GM12801 (cell line): ENCODE measurements around the gene NAV2.

Experiments used
- TF ChIP-seq, protein P1 (sequence below): IDR thresholded peaks from one replicate; pipeline ENCODE4 v1.5.1; 2011; ENCODE audit warnings: control low read depth; ENCODE audit not compliant: insufficient read length; ENCODE audit errors: extremely low read depth

Gene NAV2

DNA sequence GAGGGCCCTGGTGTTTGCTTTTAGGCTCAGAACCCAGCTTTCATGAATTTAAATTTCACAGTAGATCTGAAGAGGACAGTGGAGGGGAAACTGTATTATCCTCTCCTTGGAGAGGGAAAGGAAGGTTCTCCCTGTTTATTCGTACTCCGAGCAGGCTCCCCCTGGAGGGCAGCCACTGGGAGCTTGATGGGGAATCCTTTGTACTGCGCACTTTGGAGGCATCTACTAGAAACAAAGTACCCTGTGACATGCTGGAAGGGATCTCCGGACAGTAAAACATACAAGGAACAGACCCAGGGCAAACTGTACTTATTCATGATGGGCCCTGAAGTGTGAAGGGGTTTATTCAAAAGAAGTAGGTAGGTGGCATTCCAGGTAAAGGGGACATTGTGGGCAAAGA lies 27.2 kb downstream of the NAV2 start:
- TF ChIP-seq, protein P1, sequence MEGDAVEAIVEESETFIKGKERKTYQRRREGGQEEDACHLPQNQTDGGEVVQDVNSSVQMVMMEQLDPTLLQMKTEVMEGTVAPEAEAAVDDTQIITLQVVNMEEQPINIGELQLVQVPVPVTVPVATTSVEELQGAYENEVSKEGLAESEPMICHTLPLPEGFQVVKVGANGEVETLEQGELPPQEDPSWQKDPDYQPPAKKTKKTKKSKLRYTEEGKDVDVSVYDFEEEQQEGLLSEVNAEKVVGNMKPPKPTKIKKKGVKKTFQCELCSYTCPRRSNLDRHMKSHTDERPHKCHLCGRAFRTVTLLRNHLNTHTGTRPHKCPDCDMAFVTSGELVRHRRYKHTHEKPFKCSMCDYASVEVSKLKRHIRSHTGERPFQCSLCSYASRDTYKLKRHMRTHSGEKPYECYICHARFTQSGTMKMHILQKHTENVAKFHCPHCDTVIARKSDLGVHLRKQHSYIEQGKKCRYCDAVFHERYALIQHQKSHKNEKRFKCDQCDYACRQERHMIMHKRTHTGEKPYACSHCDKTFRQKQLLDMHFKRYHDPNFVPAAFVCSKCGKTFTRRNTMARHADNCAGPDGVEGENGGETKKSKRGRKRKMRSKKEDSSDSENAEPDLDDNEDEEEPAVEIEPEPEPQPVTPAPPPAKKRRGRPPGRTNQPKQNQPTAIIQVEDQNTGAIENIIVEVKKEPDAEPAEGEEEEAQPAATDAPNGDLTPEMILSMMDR: no peak

DNA sequence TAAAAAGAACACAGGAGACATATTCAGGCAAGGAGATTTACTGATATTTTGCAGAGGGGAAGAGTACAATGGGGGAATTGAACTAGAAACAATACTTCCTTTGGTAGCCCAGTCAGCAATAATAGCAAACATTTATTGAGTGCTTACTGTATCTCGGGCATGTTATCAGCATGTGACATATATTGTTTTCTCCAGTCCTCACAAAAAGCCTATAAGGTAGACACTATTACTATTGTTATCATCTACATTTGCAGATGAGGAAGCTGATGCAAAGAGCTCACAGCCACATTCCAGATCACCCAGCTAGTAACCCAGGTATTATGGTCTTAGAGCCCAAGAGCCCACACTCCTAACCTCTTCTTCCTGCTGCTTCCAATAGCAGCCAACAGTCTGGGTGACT lies 27.9 kb downstream of the NAV2 start:
- TF ChIP-seq, protein P1: no peak

DNA sequence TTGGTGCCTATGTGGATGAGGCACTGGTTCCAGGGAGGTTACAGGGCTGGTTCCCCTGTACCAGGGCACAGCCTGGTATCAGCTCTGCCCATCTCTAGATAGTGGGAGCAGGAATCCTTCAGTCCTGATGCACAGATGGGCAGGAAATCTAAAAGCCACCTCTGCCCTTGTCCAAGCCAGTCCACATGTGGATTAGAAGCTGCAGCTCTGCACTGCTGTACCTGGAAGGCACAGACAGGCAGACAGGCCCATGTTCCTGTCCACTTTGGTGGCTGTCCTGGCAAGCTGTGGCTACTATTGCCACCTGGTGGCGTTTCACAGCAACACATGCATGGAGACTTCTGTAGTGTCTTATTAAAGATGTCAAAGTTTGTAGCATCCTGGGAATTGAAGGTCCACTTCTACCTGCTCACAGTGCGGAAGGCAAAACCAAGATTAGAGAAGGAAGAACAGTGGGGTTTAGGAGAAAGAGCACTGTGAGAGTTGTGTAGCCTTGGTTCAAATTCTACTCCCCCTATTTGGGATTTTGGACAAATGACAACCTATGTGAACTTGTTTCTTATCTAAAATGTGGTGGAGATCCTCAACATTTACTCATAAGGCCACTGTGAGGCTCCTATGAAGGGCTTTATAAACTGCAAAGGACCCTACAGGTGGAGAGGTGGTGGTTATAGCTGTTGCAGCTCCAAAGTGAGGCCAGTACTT lies 30.1 kb downstream of the NAV2 start:
- TF ChIP-seq, protein P1: no peak

DNA sequence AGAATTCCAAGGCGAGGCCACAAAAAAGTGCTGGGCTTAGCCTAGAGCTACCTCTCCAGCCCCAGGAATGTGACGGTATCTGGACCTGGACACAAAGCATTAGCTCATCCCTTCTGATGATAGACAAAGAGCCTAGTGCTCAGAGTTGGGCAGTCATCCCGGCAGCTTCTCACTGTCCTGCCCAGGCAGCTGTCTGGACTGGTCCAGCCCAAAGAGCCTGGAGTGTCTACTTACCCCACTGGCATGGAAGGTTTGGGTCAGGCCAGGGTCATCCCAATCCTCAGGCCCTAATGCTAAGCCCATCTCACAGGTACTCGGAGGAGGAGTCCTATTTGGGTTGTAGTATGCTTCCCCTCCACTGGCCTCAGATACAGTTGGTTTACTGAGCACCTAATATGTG lies 31.0 kb downstream of the NAV2 start:
- TF ChIP-seq, protein P1: no peak

DNA sequence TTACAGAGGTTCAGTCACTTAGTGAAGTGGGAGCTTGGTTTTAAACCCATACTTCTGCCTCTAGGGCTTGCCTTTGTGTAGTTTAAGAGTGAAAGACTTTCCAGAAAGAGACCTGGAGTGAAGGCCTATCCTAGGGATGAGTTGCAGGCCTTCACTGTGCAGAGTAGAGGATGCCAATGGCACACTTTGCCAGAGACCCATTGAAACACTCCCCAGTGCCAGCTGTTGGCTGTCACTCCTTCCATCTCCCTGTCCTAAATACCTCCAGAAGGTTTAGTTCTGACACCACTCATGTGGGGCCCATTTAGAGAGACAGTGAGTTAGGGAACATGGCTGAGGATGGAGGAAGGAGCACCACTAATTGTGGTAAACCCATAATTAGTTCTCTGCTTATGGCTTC lies 31.5 kb downstream of the NAV2 start:
- TF ChIP-seq, protein P1: no peak

DNA sequence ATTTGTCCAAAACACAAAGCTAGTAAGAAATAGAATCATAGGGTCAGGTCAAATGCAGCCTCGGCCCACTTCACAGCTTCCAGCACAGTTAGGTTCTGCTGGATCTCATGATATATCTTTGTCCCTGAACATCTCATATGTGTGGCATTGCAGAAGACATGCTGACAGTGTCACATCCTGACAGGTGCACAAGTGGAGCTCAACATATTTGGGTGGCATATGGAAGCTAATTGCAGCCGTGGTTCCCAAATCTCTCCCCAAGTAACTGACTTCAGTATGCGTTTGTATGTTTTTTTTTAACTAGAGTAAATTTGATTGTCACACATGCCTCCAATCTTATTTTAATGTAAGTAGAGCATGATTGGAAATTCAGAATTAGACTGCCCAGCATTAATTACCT lies 33.4 kb downstream of the NAV2 start:
- TF ChIP-seq, protein P1: no peak

DNA sequence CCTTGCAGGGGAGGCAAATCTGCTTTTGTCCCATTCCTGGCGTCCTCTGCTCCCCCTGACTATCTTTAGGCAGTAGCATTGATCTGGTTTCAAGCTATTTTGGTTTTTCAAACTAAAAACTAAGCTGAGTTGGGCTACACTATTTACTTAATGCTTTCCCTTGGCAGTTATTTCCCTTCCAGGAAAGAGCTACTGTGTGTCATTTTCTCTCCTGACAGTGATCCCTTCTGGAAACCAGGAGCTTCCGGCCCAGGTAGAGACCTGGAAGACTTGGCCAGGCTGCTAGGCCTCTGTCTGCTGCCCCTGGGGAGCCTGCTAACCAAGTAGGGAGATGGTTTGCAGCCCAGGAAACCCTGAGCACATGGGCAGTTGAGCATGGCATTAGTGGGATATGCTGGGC lies 35.0 kb downstream of the NAV2 start:
- TF ChIP-seq, protein P1: no peak

DNA sequence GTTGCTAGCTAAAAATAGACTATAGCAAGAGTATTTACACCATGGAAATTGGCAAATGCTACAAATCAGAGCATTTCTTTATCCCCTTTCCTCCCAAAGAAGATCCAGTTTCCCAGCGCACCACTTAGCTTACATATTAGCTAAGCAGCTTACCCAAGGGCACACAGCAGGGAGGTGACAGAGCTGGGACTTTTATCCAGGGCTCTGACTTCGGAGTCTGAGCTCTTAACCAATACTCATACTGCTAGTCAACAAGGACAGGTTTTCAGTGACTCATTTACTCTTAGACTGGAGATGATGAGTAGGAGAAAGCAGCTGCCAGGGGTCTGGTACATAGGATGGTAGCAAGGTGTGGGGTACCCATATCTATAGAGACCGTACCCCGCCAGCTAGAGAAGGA lies 38.4 kb downstream of the NAV2 start:
- TF ChIP-seq, protein P1: no peak
